ENCODE data around the gene ATG13. TPM values are rescaled to one million over a fixed set of nuclear protein-coding genes. Genes with fewer than 3 reads are reported as not detected.

ATG13 gene
- total and polyA plus RNA-seq, 11 donors: 26.7 to 74.8 (median 48.7) TPM

DNA sequence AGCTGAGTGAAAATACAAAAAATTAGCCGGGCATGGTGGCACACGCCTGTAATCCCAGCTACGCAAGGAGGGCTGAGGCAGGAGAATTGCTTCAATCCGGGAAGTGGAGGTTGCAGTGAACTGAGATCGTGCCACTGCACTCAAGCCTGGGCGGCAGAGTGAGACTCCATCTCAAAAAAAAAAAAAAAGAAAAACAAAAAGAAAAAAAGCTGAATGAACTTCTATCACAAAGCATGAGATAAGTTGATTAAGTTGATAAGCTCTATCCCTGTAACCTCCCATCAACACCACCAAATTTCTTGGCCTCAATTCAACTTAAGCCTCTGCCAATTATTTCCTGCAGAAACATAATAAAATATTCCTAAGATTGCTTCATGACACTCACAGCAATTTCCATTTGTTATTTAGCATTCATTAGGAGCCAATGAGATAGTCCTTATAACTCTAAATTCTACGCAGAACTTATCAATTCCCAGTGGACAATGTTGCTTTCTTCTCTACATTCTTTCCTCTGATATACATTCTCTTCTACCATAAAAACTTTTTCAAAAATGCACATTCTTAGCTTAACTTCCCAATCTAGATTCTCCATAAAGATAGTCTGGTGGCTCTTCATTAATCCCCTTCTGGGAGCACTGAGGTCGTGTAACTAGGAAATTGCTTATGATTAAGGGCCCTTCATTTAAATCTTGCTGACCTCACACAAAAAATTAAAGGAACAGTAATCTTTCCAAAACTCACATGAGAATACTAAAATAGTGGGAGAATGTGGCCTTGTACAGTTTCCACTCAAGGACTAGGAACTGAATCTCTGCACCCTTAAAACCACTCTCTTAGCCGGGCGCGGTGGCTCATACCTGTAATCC, 26.4 kb upstream of the ATG13 start:
- Histone ChIP-seq H3K9me3 (no peaks in the 10 kb centered on the region), H3K4me3 (peak overlapping the region in 5 of 12 donors; percentile 1 to 16 (median 4)), H3K36me3 (peaks cover 0 to 3% (median 0%) of the 10 kb centered on the region in 9 donors), H3K27ac (peak overlapping the region in 2 of 12 donors; percentile 25 to 37), H3K27me3 (no peaks in the 10 kb centered on the region), H3K4me1 (peaks cover 0 to 52% (median 31%) of the 10 kb centered on the region in 12 donors)
- ATAC-seq (no peak), DNase-seq (no peak)
- TF ChIP-seq POLR2A (IDR thresholded peaks at IDR 0.05) (no peak), CTCF (IDR thresholded peaks at IDR 0.05) (no peak)
- 51 to 64% (median 54%) methylated on average over 11 of the region's 11 CpGs for WGBS, 4 donors
- intact Hi-C loops (cut with DNase I): no loop called here

DNA sequence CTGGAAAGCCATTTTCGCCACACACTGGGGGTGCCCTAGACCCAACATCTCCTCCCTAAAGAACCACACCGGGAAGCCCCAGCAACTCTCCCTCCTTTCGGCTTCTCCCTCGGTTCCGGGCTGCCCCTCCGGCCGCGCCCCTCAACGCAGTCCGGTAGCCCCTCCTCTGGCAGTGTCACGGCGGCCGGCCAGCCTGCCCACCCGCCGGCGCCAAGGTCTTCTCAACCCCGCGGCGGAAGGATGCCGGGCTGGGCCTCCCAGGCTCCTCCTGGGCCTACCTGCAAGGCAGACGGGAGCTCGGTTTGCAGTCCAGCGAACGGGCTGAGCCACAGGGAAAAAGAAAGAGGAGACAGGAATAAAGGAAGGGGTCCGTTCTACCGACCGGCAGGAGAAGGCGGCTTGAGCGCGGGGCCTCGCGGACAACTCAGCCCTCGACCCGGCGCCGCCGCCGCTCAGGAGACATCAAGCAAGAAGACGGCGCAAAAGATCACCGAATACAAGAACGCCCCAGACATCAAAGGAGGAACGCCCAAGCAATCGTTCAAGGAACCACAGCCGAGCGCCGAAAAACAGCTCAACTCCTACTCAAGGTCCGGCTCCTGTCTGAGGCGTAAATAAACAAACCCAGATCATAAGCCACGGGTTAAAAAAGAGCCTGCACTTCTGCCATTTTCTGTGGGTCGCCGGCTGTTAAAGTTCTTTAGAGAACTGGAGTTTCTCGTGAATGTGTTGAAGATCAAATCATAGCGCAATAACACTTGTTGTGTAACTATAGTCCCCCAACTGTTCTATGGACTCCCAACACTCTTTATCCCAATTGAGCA, 23.6 kb upstream of the ATG13 start, which contains the start of gene AMBRA1:
Gene AMBRA1, minus strand, starts transcription at position 474 of the 824 bp plus-strand sequence. CDS start 45,643 bp downstream, outside the sequence.
- ATAC-seq: peak; percentile 84 to 96 (median 92)
- Histone ChIP-seq H3K9me3 (no peaks in the 10 kb centered on the region), H3K27ac (peak within 1 kb of the TSS; percentile 70 to 88 (median 82)), H3K4me1 (peaks cover 0 to 51% (median 31%) of the 10 kb centered on the region in 12 donors), H3K4me3 (peak within 1 kb of the TSS; percentile 66 to 99 (median 91)), H3K36me3 (no peaks in the 10 kb centered on the region), H3K27me3 (no peaks in the 10 kb centered on the region)
- peak in 1 of 12 donors; percentile 9 for TF ChIP-seq CTCF (IDR thresholded peaks at IDR 0.05)
- peak in 1 of 2 donors; percentile 38 for TF ChIP-seq POLR2A (IDR thresholded peaks at IDR 0.05)
- intact Hi-C loops (cut with DNase I): loop anchor here in 1 of 10 donors (2.0 kb wide), 1 partner anchor 23 kb away; the partner anchor contains the start of genes ATG13 and HARBI1
- peak; percentile 83 to 89 (median 86) for DNase-seq
- 1 to 2% (median 2%) methylated on average over 45 to 54 of the region's 54 CpGs for WGBS, 4 donors

DNA sequence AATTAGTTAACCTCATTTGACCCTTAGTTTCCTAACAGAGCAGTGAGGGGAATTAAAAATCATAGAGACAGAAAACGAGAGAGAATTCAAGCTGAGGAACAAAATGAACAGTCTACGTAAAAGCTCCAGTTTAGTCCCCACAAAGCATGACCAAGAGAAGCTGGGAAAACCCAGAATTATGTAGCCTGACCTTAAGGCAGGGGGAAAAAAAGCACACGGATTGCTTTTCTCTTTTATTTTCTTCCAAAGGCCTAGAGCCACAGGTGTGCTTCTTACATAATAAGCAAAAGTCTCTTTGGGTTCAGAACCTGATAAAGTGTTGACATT, 23.0 kb upstream of the ATG13 start:
- H3K9me3 ChIP-seq: no peaks in the 10 kb centered on the region
- peak overlapping the region; percentile 66 to 99 (median 91) for H3K4me3 ChIP-seq
- no peaks in the 10 kb centered on the region for H3K27me3 ChIP-seq
- TF ChIP-seq CTCF (IDR thresholded peaks at IDR 0.05) (no peak), POLR2A (IDR thresholded peaks at IDR 0.05) (no peak)
- DNase-seq (no peak), ATAC-seq (no peak)
- H3K27ac ChIP-seq: peak overlapping the region; percentile 70 to 88 (median 82)
- H3K36me3 ChIP-seq: no peaks in the 10 kb centered on the region
- 35 to 41% (median 41%) methylated on average over 3 of the region's 3 CpGs for WGBS, 4 donors
- intact Hi-C loops (cut with DNase I): loop anchor here in 1 of 10 donors (2.0 kb wide), 1 partner anchor 22 kb away; the partner anchor contains the start of genes ATG13 and HARBI1
- peaks cover 0 to 46% (median 30%) of the 10 kb centered on the region in 12 donors for H3K4me1 ChIP-seq

Data from heart left ventricle (tissue), 16 donors.